Subcutaneous preadipocyte (primary cell): ENCODE results near the gene SOX15. TPM values are rescaled to one million over a fixed set of nuclear protein-coding genes. Genes with fewer than 3 reads are reported as not detected.

Experiments
- small RNA-seq: library from RNA; depleted of rRNA; stranded (forward); fragments of <200 nt; gene quantifications from one replicate; pipeline ENCODE3, GENCODE V24; 2012
- total RNA-seq: library from RNA; depleted of rRNA; stranded (reverse); fragments of >200 nt; gene quantifications from 2 replicates; pipeline ENCODE4 v1.2.3, GENCODE V29; 2012

The SOX15 gene
- 0.20 TPM in 1 of 2 replicates, not detected in the other for total RNA-seq

DNA sequence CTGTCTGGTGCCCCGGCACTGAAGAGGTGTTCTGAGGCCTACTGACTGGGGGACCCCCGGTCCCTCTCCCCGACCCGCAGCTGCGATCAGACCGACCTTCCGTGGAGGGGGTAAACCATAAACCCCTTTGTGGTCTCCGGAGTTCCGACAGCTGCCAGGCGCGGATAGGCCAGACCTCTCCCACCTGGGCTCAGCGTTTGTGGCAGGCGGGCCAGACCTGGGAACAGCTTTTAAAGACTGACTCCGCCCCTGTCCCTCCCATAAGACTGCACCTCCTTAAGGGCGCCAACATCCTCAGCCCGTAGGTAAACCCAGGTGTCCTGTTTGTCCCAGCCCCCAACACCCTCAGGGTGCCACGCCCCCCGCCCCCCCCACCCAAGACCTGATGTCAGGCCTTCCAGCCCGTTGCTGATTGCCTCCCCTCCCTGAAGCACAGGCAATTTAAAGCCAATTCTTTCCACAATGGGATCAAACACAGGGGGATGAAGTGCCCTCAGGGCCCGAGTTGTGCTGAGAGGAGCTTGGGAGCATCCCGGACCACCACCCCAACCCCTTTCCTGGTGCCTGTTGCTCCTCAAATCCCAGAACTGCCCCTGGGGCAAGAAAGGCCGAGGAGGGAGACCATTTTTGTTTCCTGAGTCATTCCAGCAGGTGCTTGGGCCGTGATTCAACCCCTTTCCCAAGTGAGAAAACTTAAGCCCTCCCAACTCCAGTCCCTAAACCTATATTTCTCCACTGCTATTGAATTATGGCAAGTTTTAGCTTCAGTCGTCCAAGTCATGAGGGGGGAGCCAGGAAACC lies at the start of gene SOX15:
Gene SOX15 (minus strand): TSS at position 204 of the 801 bp plus-strand sequence. CDS start 418 bp downstream, outside the sequence.

DNA sequence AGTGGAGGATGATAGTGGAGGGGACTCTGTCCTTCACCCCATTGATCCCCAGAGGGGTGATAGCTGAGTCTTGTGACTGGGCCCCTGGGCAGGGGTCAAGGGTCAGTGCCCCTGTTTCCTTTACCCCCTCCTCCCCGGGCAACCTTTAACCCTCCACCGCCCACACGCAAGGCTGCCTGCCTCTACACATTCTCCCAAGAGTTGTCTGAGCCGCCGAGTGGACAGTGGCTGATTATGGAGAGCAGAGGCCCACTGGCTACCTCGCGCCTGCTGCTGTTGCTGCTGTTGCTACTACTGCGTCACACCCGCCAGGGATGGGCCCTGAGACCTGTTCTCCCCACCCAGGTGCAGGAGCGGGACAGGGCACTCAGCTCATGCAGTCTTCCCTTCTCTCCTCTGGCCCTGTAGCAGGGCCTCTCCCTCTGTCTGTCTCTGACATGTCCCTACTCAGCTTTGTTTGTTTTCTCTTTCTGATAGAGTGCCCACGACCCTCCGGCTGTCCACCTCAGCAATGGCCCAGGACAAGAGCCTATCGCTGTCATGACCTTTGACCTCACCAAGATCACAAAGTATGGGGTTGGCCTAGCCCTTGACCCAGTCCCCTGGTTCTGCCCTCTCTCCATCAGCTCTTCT lies 40.2 kb upstream of the SOX15 start, which contains the start of gene SHBG:
Gene SHBG (plus strand): TSS at position 197 of the 633 bp plus-strand sequence. CDS start 38 bp downstream, at position 235.

DNA sequence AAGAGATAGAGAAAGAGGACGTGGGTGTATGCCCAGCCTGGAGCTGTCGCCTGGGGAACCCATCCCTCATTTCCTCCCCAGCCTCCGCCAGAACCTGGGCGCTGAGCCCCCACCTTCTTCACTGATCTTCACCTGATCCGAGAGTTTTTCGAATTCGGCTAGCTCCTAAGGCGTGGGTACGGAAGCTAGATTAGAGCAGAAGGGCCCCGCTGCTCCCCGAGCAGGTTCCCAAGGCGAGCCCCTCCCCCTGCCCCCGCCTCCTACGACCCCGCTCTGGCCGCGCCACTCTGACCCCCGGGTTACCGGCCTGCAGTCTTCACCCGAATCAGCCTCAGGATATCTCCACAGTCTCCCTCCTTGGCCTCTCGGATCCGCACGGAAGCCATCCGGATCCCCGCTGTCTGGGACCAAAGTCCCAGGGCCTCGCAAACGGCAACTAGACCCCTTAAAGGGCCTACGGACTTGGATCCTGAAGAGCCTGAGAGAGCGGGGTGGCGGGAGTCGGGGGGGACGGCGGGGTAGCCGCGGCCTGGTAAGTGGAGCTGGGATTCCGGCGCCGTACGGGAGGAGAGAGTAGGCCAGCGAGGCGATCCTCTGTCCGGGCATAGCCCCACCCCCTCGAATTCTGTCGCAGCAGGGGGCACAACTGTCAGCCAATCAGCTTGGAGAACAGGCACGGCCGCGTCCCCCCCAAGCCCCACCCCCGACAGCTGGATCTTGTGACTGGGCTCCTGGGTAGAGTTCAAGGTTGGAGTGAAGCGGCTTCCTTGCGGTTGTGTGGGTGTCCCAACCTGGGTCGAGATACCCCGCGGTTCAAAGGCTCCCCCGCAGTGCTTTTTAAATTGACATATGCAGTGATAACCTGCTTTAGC lies 37.6 kb upstream of the SOX15 start, which contains the start of gene SAT2:
Gene SAT2 (minus strand): TSS at position 572 of the 872 bp plus-strand sequence. CDS start 186 bp downstream, at position 386.

DNA sequence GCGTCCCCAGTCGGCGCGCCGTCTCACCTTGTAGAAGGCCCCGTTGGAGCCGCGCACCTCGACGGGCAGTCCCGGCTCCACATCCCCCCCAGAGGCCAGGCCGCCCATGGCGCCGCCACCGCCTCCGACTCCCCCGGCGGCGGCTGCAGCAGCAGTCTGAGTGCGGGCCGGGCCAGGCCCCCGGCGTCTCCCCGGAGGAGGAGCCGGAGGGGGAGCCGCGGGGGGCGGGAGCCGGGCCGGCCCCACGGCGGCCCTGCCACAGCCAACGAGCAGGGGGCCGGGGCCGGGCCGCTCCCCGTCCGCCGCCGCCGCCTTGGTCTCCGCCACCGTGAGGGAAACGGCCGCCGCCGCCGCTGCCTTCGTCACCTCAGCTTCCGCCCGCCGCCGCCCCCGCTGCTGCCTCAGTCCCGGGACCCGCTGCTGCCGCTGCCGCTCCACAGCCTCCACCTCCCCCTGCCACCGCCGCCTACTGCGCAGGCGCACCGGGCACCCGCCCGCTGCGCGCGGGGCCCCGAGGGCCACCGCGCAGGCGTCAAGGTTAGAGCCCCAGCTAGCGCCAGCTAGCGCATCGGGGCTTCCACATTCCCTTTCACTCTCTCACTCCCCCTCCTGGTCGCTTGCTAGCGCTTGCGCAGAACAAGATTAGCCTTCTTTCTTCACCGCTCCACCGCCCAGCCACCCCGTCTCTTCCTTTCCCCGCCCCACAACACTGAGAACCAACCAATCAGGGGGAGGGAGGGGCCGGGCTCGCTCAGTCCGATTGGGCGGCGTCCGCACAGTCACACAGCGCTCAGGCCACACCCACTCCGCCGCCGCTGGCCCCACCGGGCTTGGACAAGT lies 24.8 kb upstream of the SOX15 start, which contains the start of gene FXR2:
Gene FXR2 (minus strand): TSS at position 473 of the 840 bp plus-strand sequence. CDS start 365 bp downstream, at position 108.

DNA sequence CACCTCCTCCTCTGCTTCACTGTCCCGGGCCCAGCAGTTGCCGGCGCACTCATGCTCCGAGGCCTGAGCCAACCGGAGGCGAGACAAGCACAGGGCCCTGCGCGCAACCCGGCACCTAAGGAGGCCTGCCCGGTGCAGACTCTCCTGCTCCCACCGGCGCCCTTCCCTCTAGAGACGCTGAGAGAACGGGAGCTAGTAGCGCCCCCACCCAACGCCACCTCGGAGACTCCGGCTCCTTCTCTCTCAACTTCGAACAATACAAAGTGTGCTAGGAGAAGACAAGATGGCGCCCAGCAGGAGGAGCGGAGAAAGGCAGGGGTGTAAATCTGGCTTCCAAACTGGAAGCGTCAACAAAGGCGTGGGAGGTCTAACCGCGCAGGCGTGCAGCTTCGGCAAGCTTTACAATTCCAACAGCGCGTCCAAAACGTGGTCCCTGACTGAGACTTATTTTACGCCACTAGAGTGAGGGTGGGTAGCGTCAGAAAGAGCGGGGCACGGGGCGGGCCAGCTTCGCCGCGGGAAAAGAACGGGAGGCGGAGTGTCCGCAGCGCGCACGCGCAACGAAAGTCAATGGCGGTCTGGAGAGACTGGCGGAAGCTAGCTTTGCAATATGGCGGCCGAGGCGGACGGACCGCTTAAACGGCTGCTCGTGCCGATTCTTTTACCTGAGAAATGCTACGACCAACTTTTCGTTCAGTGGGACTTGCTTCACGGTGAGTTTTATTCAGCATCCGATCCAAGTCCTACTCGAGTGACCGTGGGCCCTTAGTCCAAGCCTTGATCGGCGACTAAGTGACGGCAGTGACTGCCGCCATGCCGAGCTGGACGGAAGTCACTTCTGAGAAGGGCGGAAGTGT lies 6.4 kb downstream of the SOX15 start, which contains the start of gene MPDU1:
Gene MPDU1 (plus strand): TSS at position 600 of the 857 bp plus-strand sequence. CDS start 11 bp downstream, at position 611.

DNA sequence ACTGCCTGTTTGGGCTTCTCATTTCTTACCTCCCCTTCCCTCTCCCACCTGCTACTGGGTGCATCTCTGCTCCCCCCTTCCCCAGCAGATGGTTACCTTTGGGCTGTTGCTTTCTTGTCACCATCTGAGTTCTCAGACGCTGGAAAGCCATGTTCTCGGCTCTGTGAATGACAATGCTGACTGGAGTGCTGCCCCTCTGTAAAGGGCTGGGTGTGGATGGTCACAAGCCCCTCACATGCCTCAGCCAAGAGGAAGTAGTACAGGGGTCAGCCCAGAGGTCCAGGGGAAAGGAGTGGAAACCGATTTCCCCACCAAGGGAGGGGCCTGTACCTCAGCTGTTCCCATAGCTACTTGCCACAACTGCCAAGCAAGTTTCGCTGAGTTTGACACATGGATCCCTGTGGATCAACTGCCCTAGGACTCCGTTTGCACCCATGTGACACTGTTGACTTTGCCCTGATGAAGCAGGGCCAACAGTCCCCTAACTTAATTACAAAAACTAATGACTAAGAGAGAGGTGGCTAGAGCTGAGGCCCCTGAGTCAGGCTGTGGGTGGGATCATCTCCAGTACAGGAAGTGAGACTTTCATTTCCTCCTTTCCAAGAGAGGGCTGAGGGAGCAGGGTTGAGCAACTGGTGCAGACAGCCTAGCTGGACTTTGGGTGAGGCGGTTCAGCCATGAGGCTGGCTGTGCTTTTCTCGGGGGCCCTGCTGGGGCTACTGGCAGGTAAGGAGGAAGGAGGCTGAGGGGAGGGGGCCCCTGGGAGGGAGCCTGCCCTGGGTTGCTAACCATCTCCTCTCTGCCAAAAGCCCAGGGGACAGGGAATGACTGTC lies 10.7 kb downstream of the SOX15 start, which contains the start of gene CD68:
Gene CD68 (plus strand): TSS at position 638 of the 833 bp plus-strand sequence. CDS start 40 bp downstream, at position 678.

DNA sequence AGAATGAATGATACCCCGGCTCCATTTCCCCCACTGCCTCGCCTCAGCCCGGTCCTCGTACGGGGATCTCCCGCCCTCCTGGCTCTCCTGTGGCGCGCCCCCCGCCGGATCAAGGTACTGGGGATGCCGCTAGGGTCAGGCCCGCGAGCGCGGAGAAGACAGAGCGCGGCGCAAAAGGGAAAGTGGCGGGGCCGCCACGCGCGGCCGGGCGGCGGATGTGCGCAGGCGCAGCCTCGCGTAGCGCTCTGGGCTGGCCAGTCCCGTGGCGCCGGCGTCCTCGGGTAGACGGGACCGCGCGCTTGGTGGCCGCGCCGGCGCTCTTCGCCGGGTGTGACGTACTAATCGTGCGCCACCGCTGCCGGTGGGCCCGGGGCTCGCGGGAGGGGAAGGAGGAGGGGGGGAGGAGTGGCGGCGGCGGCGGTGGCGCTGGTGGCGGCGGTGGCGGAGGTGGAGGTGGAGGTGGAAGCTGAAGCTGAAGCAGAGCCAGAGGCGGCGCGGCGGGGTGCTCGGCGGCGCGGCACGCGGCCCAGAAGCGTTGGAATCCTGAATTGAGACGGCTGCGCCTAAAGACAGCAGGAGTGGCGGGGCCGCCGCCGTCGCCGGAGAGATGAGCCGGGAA lies 28.2 kb downstream of the SOX15 start, which contains the start of gene SENP3:
Gene SENP3 (plus strand): TSS at position 331 of the 619 bp plus-strand sequence. CDS start 1,158 bp downstream, outside the sequence.

DNA sequence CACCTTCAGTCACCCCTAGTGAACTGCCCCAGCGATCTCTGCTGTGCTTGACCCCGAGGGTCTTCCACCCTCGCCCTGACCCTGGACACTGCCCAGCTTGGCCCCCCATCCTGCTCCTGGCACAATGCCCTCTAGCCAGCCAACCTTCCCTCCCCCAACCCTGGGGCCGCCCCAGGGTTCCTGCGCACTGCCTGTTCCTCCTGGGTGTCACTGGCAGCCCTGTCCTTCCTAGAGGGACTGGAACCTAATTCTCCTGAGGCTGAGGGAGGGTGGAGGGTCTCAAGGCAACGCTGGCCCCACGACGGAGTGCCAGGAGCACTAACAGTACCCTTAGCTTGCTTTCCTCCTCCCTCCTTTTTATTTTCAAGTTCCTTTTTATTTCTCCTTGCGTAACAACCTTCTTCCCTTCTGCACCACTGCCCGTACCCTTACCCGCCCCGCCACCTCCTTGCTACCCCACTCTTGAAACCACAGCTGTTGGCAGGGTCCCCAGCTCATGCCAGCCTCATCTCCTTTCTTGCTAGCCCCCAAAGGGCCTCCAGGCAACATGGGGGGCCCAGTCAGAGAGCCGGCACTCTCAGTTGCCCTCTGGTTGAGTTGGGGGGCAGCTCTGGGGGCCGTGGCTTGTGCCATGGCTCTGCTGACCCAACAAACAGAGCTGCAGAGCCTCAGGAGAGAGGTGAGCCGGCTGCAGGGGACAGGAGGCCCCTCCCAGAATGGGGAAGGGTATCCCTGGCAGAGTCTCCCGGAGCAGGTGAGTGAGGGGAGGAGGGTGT lies 31.2 kb downstream of the SOX15 start, which contains the start of gene TNFSF13:
Gene TNFSF13 (plus strand): TSS at position 207 of the 776 bp plus-strand sequence. CDS start 290 bp downstream, at position 497.

DNA sequence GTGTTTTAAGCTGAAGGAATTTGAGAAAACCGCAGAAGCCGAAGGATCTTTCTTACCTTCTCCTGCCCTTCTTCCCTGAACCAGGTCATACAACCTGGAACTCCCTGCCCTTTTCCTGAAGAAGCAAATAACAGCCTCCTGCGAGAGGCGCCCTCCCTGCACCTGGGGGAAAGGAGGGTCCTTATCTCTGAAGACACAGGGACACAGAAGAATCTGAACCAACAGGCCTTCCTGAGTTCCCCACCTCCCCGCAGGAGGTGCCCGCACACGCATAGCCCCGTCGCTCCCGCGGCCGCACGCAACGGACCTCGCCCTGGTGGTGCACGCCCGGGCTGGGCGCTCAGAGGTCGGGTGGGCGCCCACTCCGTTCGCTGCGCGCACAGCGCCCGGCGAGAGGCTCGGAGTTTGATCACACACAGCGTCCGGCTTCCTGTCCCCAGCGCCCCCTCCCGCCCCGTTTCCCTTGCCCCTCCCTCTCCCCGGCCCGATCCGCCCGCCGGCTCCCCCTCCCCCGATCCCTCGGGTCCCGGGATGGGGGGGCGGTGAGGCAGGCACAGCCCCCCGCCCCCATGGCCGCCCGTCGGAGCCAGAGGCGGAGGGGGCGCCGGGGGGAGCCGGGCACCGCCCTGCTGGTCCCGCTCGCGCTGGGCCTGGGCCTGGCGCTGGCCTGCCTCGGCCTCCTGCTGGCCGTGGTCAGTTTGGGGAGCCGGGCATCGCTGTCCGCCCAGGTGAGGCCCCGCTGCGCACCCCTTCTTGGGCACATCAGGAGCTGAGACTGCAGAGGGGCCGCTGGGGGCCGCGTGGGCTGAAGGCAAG lies 41.1 kb downstream of the SOX15 start, which contains the start of gene TNFSF12:
Gene TNFSF12 (plus strand): TSS at position 474 of the 816 bp plus-strand sequence. CDS start 96 bp downstream, at position 570.

Small RNA genes within 50 kb of the gene (small RNA-seq; reads per million reads assigned to genes)
- gene CD68 (not detected), gene SNORA48 (not detected), gene SNORD10 (not detected)

Other genes starting within 250 kb of the SOX15 start
- gene KCTD11, start 237.9 kb downstream of the SOX15 start, total RNA-seq, result 2.6 and 4.1 TPM in 2 replicates
- gene TMEM95, start 234.9 kb downstream of the SOX15 start, total RNA-seq, result not detected in 2 replicates
- 0.20 TPM in 1 of 2 replicates, not detected in the other for gene TNK1, start 209.0 kb downstream of the SOX15 start, total RNA-seq
- 22.8 and 26.8 TPM in 2 replicates for gene PLSCR3, start 195.6 kb downstream of the SOX15 start, total RNA-seq
- gene TMEM256, start 186.0 kb downstream of the SOX15 start, total RNA-seq, result 103 and 132 TPM in 2 replicates
- 2.9 and 4.4 TPM in 2 replicates for gene NLGN2, start 182.2 kb downstream of the SOX15 start, total RNA-seq
- not detected in 2 replicates for gene SPEM1, start 169.8 kb downstream of the SOX15 start, total RNA-seq
- not detected in 2 replicates for gene SPEM2, start 164.5 kb downstream of the SOX15 start, total RNA-seq
- gene SPEM3, start 161.2 kb downstream of the SOX15 start, total RNA-seq, result not detected in 2 replicates
- gene TMEM102, start 154.7 kb downstream of the SOX15 start, total RNA-seq, result 0.98 and 1.1 TPM in 2 replicates
- under 0.01 and 0.37 TPM in 2 replicates for gene FGF11, start 150.6 kb downstream of the SOX15 start, total RNA-seq
- gene CHRNB1, start 145.0 kb downstream of the SOX15 start, total RNA-seq, result 2.0 and 3.7 TPM in 2 replicates
- gene ZBTB4, start 110.5 kb downstream of the SOX15 start, total RNA-seq, result 19.1 and 19.5 TPM in 2 replicates
- gene SLC35G6, start 108.6 kb downstream of the SOX15 start, total RNA-seq, result not detected in 2 replicates
- 81.9 and 112 TPM in 2 replicates for gene POLR2A, start 105.7 kb downstream of the SOX15 start, total RNA-seq
- 5.5 and 8.5 TPM in 2 replicates for gene TNFSF12, start 41.0 kb downstream of the SOX15 start, total RNA-seq
- 0.59 and 1.1 TPM in 2 replicates for gene TNFSF13, start 31.3 kb downstream of the SOX15 start, total RNA-seq
- 69.1 and 70.0 TPM in 2 replicates for gene SENP3, start 28.2 kb downstream of the SOX15 start, total RNA-seq
- gene CD68, start 10.5 kb downstream of the SOX15 start, total RNA-seq, result 39.7 and 53.0 TPM in 2 replicates
- 116 and 129 TPM in 2 replicates for gene MPDU1, start 6.2 kb downstream of the SOX15 start, total RNA-seq
- 27.6 and 35.8 TPM in 2 replicates for gene FXR2, start 24.8 kb upstream of the SOX15 start, total RNA-seq
- 19.2 and 20.9 TPM in 2 replicates for gene SAT2, start 37.7 kb upstream of the SOX15 start, total RNA-seq
- 0.37 and 0.39 TPM in 2 replicates for gene SHBG, start 40.0 kb upstream of the SOX15 start, total RNA-seq
- not detected in 2 replicates for gene ATP1B2, start 60.8 kb upstream of the SOX15 start, total RNA-seq
- gene TP53, start 97.4 kb upstream of the SOX15 start, total RNA-seq, result 30.9 and 46.9 TPM in 2 replicates
- gene WRAP53, start 98.4 kb upstream of the SOX15 start, total RNA-seq, result 8.1 and 10.2 TPM in 2 replicates
- gene EFNB3, start 115.1 kb upstream of the SOX15 start, total RNA-seq, result 0.37 and 0.59 TPM in 2 replicates
- 0.37 and 0.39 TPM in 2 replicates for gene DNAH2, start 127.7 kb upstream of the SOX15 start, total RNA-seq
- 3.3 and 5.1 TPM in 2 replicates for gene KDM6B, start 244.1 kb upstream of the SOX15 start, total RNA-seq